B cell (primary cell): ENCODE results near the gene NPIPB4.
"Not testable (repeated sequence)": the region's sequence is repeated elsewhere in the genome, so short reads cannot be mapped to it uniquely, and the experiment has no call there.

ENCODE experiments used
- CTCF ChIP-seq: fragments of 200-600 bp; IDR thresholded peaks from one replicate; pipeline ENCODE4 v1.8.0; 2022; ENCODE audit warnings: antibody characterized with exemption, mild to moderate bottlenecking
- EZH2 ChIP-seq: IDR thresholded peaks from 2 replicates; pipeline ENCODE4 v1.6.1; 2012; ENCODE audit warnings: borderline replicate concordance, low read depth, mild to moderate bottlenecking, moderate library complexity, low read length; ENCODE audit not compliant: insufficient read depth, poor library complexity, severe bottlenecking

- not testable (repeated sequence) for TF ChIP-seq EZH2, CTCF
Observed at GRCh38 chr16:21819617-21820016, 37.9 kb downstream of the NPIPB4 start.
